ENCODE data around the gene HS3ST4.
"Not testable (repeated sequence)": the region's sequence is repeated elsewhere in the genome, so short reads cannot be mapped to it uniquely, and the experiment has no call there.

HS3ST4 gene

GRCh38 chr16:25734430-25735385 is 42.9 kb downstream of the HS3ST4 start:
- no peak for DNase-seq (ENCODE audit: low read depth)

DNA sequence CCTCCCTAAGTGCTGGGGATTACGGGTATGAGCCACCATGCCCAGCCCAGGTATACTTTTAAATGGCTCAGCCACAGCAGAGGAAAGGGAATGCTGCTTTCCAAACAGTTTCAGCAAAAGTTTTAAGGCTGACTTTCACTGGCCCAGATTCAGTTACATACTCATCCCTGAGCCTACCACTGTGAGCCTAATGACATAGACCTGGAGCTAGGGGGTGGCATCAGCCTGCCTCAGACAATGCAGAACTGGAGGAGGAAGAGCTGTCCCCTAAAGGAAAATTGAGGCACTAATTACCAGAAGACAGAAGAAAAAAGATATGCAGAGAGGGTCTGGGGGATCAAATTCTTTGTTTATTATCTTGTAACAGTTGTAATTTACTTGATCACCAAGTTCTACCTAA is 43.9 kb downstream of the HS3ST4 start:
- no peak for DNase-seq (ENCODE audit: low read depth)

DNA sequence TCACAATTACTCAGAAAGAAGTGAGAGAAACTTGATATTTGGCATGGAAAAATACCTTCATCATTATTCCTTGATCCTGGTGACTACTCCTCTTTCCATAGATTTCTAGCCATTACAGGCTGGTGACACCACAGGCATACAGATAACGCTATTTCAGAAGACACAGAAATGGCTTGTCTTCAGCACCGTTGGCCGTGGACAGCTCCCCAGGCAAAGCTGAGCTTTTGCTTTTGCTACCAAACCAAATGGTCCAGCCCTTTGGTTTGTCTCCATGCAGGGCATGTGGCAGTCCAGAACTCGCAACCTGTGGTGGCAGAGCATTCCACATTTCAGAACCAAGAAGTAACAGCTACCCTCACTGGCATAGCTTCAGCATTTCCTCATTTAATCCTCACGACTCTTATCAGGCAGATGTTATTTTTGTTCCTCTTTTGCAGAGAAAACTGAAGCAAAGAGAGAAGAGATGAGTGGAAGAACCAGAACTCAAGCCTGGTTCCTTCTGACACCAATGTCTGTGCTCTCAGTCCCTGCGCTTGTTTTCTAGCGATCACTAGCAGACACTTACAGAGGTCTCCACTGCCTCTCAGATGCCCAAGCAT is 55.5 kb downstream of the HS3ST4 start:
- no peak for DNase-seq (ENCODE audit: low read depth)

GRCh38 chr16:25748092-25748654 is 56.4 kb downstream of the HS3ST4 start:
- DNase-seq (ENCODE audit: low read depth), result no peak

GRCh38 chr16:25750488-25751216 is 58.9 kb downstream of the HS3ST4 start:
- DNase-seq (ENCODE audit: low read depth), result no peak

DNA sequence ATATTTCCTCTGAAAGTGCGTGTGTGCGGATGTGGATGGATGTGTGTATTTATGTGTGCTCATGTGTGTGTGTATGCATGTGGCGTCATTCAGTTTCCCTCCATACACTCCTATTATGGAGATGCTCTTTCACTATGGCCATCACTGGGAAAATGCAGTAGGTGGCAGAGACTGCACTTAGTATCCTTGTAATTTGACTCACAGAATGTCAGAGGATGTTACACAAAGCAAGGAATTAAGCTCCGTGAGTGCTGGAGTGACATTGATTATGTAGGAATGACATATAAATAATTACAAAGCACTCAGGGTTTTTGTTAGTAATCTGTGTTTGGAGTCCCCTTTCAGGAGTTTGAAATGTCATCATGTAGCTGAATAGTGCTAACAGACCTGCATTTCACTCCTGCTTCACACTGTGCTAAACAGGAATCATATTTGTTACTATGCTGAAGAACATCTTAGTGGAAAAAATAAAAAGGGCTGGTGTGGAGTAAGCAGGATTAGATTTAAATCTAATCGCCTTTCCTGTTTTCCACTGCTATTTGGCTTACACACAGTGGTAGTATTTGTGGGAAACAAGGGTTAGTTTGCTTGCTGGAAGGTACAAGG is 59.6 kb downstream of the HS3ST4 start:
- no peak for DNase-seq (ENCODE audit: low read depth)

DNA sequence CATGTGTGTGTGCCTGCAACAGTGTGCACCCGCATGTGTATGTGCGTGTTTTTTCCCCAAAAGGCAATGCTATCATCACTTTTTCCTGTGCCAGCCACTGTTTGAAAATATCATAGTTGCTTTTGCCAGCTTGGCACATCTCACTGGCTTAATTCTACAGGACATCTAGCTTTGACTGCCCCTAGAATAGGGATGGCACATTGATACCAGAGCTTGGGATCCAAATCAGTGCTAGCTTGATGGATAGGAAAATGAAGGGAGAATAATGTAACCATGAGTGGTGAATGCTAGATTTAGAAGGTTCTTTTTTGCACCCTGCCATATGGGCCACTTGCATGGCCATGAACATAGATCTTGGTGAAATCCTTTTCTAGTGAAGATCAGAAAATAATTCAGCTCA is 72.7 kb downstream of the HS3ST4 start:
- DNase-seq (ENCODE audit: low read depth), result no peak

DNA sequence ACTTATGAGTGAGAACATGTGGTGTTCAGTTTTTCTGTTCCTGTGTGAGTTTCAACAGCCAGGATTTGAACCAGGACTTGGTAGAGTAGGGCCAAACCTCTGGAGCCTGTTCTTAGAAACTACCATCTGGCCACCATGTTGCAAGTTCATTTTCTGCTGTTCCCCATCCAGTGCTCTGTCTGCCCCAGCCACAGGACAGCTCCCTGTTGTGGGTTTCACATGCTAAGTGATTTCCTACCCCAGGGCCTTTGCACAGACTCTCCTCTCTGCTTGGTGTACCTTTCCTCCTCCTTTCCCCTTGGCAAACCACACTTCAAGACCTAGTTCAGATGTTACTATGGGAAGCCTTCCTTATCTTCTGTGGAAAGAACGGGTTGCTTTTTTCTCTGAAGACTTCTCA is 79.5 kb downstream of the HS3ST4 start:
- no peak for DNase-seq (ENCODE audit: low read depth)

DNA sequence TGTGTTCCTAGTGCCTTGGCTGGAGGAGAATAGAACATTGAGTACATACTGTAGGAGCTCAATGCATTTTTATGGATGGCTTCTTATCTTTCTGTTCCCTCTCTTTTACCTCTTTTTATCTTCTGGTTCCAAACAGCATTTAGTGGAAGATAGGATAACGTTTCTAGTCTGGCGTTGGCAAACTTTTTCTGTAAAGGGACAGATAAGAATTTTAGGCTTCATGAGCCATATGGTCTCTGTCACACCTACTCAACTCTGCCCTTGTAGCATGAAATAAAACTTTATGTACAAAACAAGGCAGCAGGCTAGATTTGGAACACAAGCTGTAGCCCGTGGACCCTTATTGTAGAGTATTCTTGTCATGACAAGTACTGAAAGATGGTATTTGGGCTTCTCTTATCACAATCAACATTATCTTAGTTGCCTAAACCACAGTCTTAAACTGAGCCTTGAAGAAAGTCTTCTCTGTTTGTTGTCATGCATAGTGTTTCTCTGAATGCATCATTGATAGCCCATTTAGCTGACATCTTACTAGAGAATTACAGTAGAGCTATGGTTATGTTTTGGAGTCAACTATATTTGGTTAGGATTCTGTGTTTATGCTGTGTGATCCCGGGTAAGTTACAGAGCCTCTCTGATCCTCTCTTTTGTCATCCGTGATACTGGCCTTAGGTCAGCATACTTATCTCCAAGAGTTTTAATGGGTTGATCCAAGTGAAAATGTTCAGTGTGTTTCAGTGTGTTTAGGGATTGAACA is 80.2 kb downstream of the HS3ST4 start:
- DNase-seq (ENCODE audit: low read depth), result no peak

- not testable (repeated sequence) for DNase-seq (ENCODE audit: low read depth)
Observed at GRCh38 chr16:25776214-25776613, 84.5 kb downstream of the HS3ST4 start.

DNA sequence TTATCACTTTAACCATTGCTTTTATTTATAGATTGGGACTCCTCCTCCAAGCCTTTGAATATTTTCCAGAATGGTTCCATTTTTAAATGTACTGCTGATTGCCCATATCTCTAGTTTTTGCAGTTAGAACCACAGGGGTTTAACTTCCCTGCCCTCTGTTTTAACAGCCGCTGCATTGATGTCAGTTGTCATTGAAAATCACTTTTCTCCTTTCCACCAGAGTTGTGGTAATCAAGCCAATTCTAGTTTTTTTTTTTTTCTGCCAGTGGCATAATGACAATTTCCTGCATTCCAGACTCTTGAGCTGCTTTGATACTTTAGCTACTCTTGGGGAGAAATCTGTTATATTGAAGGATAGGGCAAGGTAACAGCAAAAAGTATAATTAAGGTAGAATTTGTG is 91.5 kb downstream of the HS3ST4 start:
- no peak for DNase-seq (ENCODE audit: low read depth)

GRCh38 chr16:25785361-25785760 is 93.6 kb downstream of the HS3ST4 start:
- DNase-seq (ENCODE audit: low read depth), result no peak

DNA sequence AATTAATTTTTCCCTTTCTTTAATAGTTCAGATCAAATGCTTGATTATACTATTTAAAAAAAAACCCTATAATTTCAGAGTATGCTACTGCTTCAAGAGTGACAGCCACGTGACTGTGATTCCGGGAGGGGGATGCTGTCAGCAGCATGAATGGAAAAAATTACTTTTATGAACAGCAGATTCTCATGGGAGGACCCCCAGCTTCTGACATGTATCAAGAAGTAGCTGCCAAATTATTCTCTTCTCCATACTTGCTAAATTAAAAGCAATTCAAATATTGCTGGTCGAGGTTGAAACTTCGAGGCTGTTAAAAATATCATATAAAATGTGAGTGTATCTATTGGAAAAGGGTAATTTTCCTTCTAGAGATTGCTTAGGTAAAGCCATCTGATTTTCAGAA is 95.0 kb downstream of the HS3ST4 start:
- no peak for DNase-seq (ENCODE audit: low read depth)

GRCh38 chr16:25788637-25789036 is 96.9 kb downstream of the HS3ST4 start:
- no peak for DNase-seq (ENCODE audit: low read depth)

GRCh38 chr16:25796239-25796638 is 104.5 kb downstream of the HS3ST4 start:
- no peak for DNase-seq (ENCODE audit: low read depth)

GRCh38 chr16:25798065-25798464 is 106.3 kb downstream of the HS3ST4 start:
- no peak for DNase-seq (ENCODE audit: low read depth)

- DNase-seq (ENCODE audit: low read depth), result no peak
Observed at GRCh38 chr16:25799816-25800215, 108.1 kb downstream of the HS3ST4 start.

- DNase-seq (ENCODE audit: low read depth), result no peak
Observed at GRCh38 chr16:25812215-25812614, 120.5 kb downstream of the HS3ST4 start.

DNA sequence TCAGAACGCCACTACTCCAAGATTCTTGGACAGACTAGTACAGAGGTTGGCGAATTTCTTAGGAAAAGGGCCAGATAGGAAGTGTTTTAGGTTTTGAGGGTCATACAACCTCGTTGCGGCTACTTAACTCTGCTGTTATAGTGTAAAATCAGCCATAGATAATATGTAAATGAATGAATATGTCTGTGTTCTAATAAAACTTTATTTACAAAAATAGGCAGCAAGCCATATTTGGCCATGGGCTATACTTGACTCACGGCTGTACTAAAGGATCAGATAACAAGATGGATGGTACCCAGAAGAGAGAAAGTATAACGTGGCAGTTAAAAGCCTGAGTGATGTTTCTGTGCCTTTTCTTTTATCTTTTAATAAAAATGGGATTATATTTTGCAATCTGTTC is 125.5 kb downstream of the HS3ST4 start:
- DNase-seq (ENCODE audit: low read depth), result no peak

DNA sequence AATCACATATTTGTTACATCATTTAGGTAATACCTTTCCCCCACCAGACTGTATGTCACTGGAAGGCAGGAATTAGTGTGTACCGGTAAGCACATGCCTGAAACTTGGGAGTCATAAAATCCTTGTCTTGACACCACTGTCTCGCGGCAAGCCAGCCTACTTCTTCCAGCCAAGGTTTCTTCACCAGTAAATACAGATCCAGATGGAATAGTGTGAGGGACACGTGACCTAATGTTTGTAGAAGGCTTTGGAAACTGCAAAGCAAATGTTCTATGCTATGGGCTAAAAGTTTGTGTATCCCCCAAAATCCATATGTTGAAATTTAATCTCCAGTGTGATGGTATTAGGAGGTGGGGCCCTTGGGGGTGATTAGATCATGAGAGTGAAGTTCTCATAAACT is 126.1 kb downstream of the HS3ST4 start:
- DNase-seq (ENCODE audit: low read depth), result no peak

DNA sequence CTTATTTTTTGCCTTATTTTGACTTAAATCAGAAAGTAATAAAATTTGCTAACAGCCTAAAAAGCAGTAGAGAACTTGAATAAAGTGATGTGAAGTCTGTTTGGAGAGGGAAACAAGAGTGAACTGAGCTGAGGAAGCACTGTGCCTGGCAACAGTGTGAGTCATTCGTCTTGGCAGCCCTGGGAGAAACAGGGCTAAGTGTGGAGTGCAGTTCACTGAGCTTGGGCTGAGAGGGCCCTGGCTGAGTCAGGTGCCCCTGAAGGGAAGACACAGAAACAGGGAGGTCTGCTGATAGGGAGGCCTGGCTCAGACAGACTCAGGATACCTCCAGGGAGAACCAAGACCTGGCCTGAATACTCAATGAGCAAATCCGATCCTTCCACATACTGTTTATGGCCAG is 132.1 kb downstream of the HS3ST4 start:
- no peak for DNase-seq (ENCODE audit: low read depth)

All from T-helper 22 cell (primary cell).